Liver (tissue), 3 donors: ENCODE data around the gene RCAN2.

Experiments
- ATF3 ChIP-seq: IDR thresholded peaks from 2 replicates; pipeline ENCODE4 v1.6.1; 2016; ENCODE audit warnings: antibody characterized with exemption
- CTCF ChIP-seq: fragments of 150-350 bp; IDR thresholded peaks from 2 replicates; pipeline ENCODE4 v1.5.1; 2017; ENCODE audit warnings: improper control_type of control experiment, low read depth, low read length; ENCODE audit not compliant: missing input control
- FOXA1 ChIP-seq: IDR thresholded peaks from 2 replicates; pipeline ENCODE4 v1.6.1; 2016; ENCODE audit warnings: antibody characterized with exemption
- NR2F2 ChIP-seq: IDR thresholded peaks from 2 replicates; pipeline ENCODE4 v1.6.1; 2016; ENCODE audit warnings: antibody characterized with exemption
- REST ChIP-seq: IDR thresholded peaks from 2 replicates; pipeline ENCODE4 v1.6.1; 2016; ENCODE audit warnings: antibody characterized with exemption, mild to moderate bottlenecking
- RXRA ChIP-seq, 2 donors: IDR thresholded peaks; 2 replicates each; pipeline ENCODE4 v1.6.1; 2017 to 2018; ENCODE audit warnings: antibody characterized with exemption in 2 of 2, mild to moderate bottlenecking in 1 of 2
- TAF1 ChIP-seq: conservative IDR thresholded peaks from 2 replicates; pipeline ENCODE4 v1.6.1; 2016; ENCODE audit warnings: antibody characterized with exemption, mild to moderate bottlenecking
- ZBTB33 ChIP-seq: IDR thresholded peaks from 2 replicates; pipeline ENCODE4 v1.6.1; 2016; ENCODE audit warnings: antibody characterized with exemption
- donor health status: healthy.
- donor health status: healthy.

GRCh38 chr6:46220352-46221221 lies 270.7 kb downstream of the RCAN2 start:
- TF ChIP-seq CTCF (no peak), REST (no peak), NR2F2 (no peak), TAF1 (no peak), FOXA1 (no peak), ATF3 (no peak), ZBTB33 (no peak), RXRA (IDR thresholded peaks at IDR 0.05) (no peak)
